ENCODE data around the gene ST7. TPM values are rescaled to one million over a fixed set of nuclear protein-coding genes. Genes with fewer than 3 reads are reported as not detected.
"Not testable (repeated sequence)": the region's sequence is repeated elsewhere in the genome, so short reads cannot be mapped to it uniquely, and the experiment has no call there.

Gene ST7
- total and polyA plus RNA-seq, 7 donors: 5.3 to 37.7 (median 19.0) TPM

GRCh38 chr7:116971869-116972268 lies 18.6 kb downstream of the ST7 start:
- DNase-seq: no peak
- Histone ChIP-seq H3K9me3 (no peaks in the 10 kb centered on the region), H3K27me3 (no peaks in the 10 kb centered on the region), H3K4me3 (no peak overlapping the region), H3K36me3 (no peaks in the 10 kb centered on the region), H3K4me1 (no peaks in the 10 kb centered on the region), H3K27ac (no peak overlapping the region)
- 94 to 95% methylated on average over 4 of the region's 4 CpGs for WGBS, 2 donors
- intact Hi-C loops (cut with DNase I): no loop called here
- TF ChIP-seq EP300 (IDR thresholded peaks at IDR 0.05) (no peak), CTCF (IDR thresholded peaks at IDR 0.05) (no peak), POLR2AphosphoS5 (IDR thresholded peaks at IDR 0.05) (no peak), POLR2A (IDR thresholded peaks at IDR 0.05) (no peak)

GRCh38 chr7:116975024-116975423 lies 21.7 kb downstream of the ST7 start:
- WGBS, 2 donors: 91 to 96% methylated on average over 3 of the region's 3 CpGs
- H3K27me3 ChIP-seq: not testable (repeated sequence)

GRCh38 chr7:116977172-116977571 lies 23.9 kb downstream of the ST7 start:
- DNase-seq: no peak
- H3K36me3 ChIP-seq: no peaks in the 10 kb centered on the region
- H3K9me3 ChIP-seq: no peaks in the 10 kb centered on the region
- H3K4me1 ChIP-seq: no peaks in the 10 kb centered on the region
- TF ChIP-seq EP300 (IDR thresholded peaks at IDR 0.05) (no peak), POLR2A (IDR thresholded peaks at IDR 0.05) (no peak), CTCF (IDR thresholded peaks at IDR 0.05) (no peak), POLR2AphosphoS5 (IDR thresholded peaks at IDR 0.05) (no peak)
- H3K27me3 ChIP-seq: no peaks in the 10 kb centered on the region
- 86 to 95% methylated on average over 1 of the region's 1 CpG for WGBS, 2 donors
- intact Hi-C loops (cut with DNase I): no loop called here
- no peak overlapping the region for H3K4me3 ChIP-seq
- H3K27ac ChIP-seq: no peak overlapping the region

More at GRCh38 chr7:116975024-116975423, 21.7 kb downstream of the ST7 start:
- H3K36me3 ChIP-seq; H3K4me1 ChIP-seq; DNase-seq; H3K4me3 ChIP-seq; H3K27ac ChIP-seq; intact Hi-C loops (cut with DNase I); H3K9me3 ChIP-seq: not testable (repeated sequence)

- TF ChIP-seq POLR2A (IDR thresholded peaks at IDR 0.05): no peak
- TF ChIP-seq CTCF (IDR thresholded peaks at IDR 0.05): no peak
- H3K27me3 ChIP-seq: no peaks in the 10 kb centered on the region
- no peak overlapping the region for H3K27ac ChIP-seq
- 94 to 97% methylated on average over 1 of the region's 1 CpG for WGBS, 2 donors
- H3K36me3 ChIP-seq: no peaks in the 10 kb centered on the region
- no peaks in the 10 kb centered on the region for H3K9me3 ChIP-seq
- intact Hi-C loops (cut with DNase I): no loop called here
- H3K4me3 ChIP-seq: no peak overlapping the region
- DNase-seq: no peak
- no peaks in the 10 kb centered on the region for H3K4me1 ChIP-seq
These were observed 24.7 kb downstream of the ST7 start for GRCh38 chr7:116978006-116978405.

- Histone ChIP-seq H3K36me3 (no peaks in the 10 kb centered on the region), H3K27me3 (no peaks in the 10 kb centered on the region), H3K4me3 (no peak overlapping the region), H3K4me1 (no peaks in the 10 kb centered on the region), H3K27ac (no peak overlapping the region), H3K9me3 (no peaks in the 10 kb centered on the region)
- DNase-seq: no peak
- TF ChIP-seq POLR2AphosphoS5 (IDR thresholded peaks at IDR 0.05) (no peak), CTCF (IDR thresholded peaks at IDR 0.05) (no peak), EP300 (IDR thresholded peaks at IDR 0.05) (no peak), POLR2A (IDR thresholded peaks at IDR 0.05) (no peak)
- intact Hi-C loops (cut with DNase I): no loop called here
- 89 to 92% methylated on average over 3 of the region's 3 CpGs for WGBS, 2 donors
These were observed 26.1 kb downstream of the ST7 start for GRCh38 chr7:116979430-116979829.

Measured in sigmoid colon (tissue), 7 donors.